ENCODE data around the gene GZMB. TPM values are rescaled to one million over a fixed set of nuclear protein-coding genes. Genes with fewer than 3 reads are reported as not detected.

GZMB gene
- polyA plus RNA-seq, 4 donors, result 0.22 to 0.75 (median 0.46) TPM

Other genes with a start within 250 kb of the GZMB start
- 10 to 100 TPM; 46.0 to 95.5 (median 49.4) TPM for gene NYNRIN, start 235.2 kb downstream of the GZMB start, polyA plus RNA-seq (ENCODE audit: insufficient read length in 4 of 4)
- 1 to 10 TPM; 2.2 to 4.7 (median 2.6) TPM for gene CBLN3, start 204.5 kb downstream of the GZMB start, polyA plus RNA-seq (ENCODE audit: insufficient read length in 4 of 4)
- 10 to 100 TPM; 35.8 to 50.0 (median 40.5) TPM for gene KHNYN, start 204.2 kb downstream of the GZMB start, polyA plus RNA-seq (ENCODE audit: insufficient read length in 4 of 4)
- gene SDR39U1, start 191.4 kb downstream of the GZMB start, polyA plus RNA-seq (ENCODE audit: insufficient read length in 4 of 4), result 10 to 100 TPM; 37.9 to 82.1 (median 52.3) TPM
- gene CMA1, start 125.9 kb downstream of the GZMB start, polyA plus RNA-seq (ENCODE audit: insufficient read length in 4 of 4), result under 1 TPM; 0.16 to 0.58 (median 0.34) TPM
- under 1 TPM; 0.30 to 0.95 (median 0.54) TPM for gene CTSG, start 57.9 kb downstream of the GZMB start, polyA plus RNA-seq (ENCODE audit: insufficient read length in 4 of 4)
- gene GZMH, start 24.5 kb downstream of the GZMB start, polyA plus RNA-seq (ENCODE audit: insufficient read length in 4 of 4), result under 1 TPM in 2 of 4 donors, not detected in 2; 0.21 to 0.53 TPM

Measured in left renal pelvis (tissue), 4 donors.